RWPE2 (cell line): Measurements from ENCODE around the gene OR11H1.
"Not testable (repeated sequence)": the region's sequence is repeated elsewhere in the genome, so short reads cannot be mapped to it uniquely, and the experiment has no call there.

Source experiments
- ATAC-seq: fragments of 200-7000 bp; cut with Tn5 transposase; 3 replicates; pipeline ENCODE4 v1.9.1; 2021; ENCODE audit warnings: low read depth
- DNase-seq: peaks from one replicate; pipeline ENCODE4 v3.0.0-alpha.2; 2020; ENCODE audit warnings: low spot score
- H3K27ac ChIP-seq: fragments of 450-650 bp; 2 replicates; pipeline ENCODE4 v1.5.1; 2017; ENCODE audit warnings: mild to moderate bottlenecking; ENCODE audit not compliant: poor library complexity, severe bottlenecking
- H3K27me3 ChIP-seq: fragments of 250-450 bp; sonication (Bioruptor Pico); 2 replicates; pipeline ENCODE4 v1.5.1; 2021; ENCODE audit warnings: mild to moderate bottlenecking, moderate library complexity; ENCODE audit not compliant: insufficient read depth, poor library complexity, severe bottlenecking
- H3K36me3 ChIP-seq: fragments of 250-450 bp; sonication (Bioruptor Pico); 2 replicates; pipeline ENCODE4 v1.5.1; 2020; ENCODE audit warnings: low read depth, mild to moderate bottlenecking, moderate library complexity
- H3K4me1 ChIP-seq: fragments of 250-450 bp; sonication (Bioruptor Pico); 2 replicates; pipeline ENCODE4 v1.5.1; 2021; ENCODE audit warnings: mild to moderate bottlenecking, moderate library complexity; ENCODE audit not compliant: insufficient read depth, poor library complexity, severe bottlenecking
- H3K4me3 ChIP-seq: fragments of 250-450 bp; sonication (Bioruptor Pico); 2 replicates; pipeline ENCODE4 v1.5.1; 2021; ENCODE audit warnings: mild to moderate bottlenecking, moderate library complexity; ENCODE audit not compliant: severe bottlenecking
- H3K9me3 ChIP-seq: fragments of 250-450 bp; sonication (Bioruptor Pico); 2 replicates; pipeline ENCODE4 v1.5.1; 2021; ENCODE audit warnings: mild to moderate bottlenecking, moderate library complexity; ENCODE audit not compliant: severe bottlenecking

Gene OR11H1, protein sequence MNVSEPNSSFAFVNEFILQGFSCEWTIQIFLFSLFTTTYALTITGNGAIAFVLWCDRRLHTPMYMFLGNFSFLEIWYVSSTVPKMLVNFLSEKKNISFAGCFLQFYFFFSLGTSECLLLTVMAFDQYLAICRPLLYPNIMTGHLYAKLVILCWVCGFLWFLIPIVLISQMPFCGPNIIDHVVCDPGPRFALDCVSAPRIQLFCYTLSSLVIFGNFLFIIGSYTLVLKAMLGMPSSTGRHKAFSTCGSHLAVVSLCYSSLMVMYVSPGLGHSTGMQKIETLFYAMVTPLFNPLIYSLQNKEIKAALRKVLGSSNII

GRCh38 chr22:15527892-15528291 lies at the start of gene OR11H1:
OR11H1 (plus strand) TSS chr22:15528192; CDS start chr22:15528192, 0 bp downstream.
- not testable (repeated sequence) for H3K4me3 ChIP-seq, DNase-seq, H3K27me3 ChIP-seq, H3K9me3 ChIP-seq, ATAC-seq, H3K4me1 ChIP-seq, H3K27ac ChIP-seq, H3K36me3 ChIP-seq

DNA sequence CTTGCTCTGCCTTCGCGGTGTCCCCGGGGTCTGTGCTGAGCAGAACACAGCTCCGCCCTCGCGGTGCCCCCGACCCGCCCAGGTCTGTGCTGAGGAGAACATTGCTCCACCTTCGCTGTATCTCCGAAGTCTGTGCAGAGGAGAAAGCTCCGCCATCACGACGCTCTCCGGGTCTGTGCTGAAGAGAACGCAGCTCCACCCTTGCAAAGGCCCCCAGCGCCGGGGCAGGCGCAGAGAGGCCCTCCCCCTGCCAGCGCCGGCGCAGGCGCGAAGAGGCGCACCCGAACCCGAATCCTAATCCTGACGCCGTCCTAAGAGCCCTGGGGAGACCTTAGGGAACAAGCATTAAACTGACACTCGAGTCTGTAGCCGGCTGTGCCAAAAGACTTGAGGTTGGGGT lies 18.0 kb upstream of the OR11H1 start:
- not testable (repeated sequence) for H3K27me3 ChIP-seq, H3K4me1 ChIP-seq, H3K9me3 ChIP-seq, H3K4me3 ChIP-seq, H3K36me3 ChIP-seq, H3K27ac ChIP-seq, DNase-seq, ATAC-seq

DNA sequence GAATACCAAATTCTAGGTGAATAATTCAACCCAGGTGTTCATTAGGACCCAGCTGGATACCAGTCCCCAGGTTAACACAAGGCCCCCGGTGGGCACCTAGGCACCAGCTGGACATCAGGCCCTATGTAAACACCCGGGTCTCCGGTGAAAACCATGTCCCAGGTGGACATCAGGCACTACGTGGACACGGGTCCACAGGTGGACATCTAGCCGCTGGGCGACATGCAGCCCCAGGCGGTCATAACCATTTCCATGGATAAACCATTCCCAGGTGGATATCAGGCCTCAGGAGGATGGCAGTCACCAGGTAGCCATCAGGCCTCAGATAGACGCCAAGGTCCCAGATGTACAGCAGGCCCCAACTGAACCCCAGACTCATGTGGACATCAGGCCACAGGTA lies 12.1 kb upstream of the OR11H1 start:
- not testable (repeated sequence) for H3K27me3 ChIP-seq, H3K4me3 ChIP-seq, ATAC-seq, H3K9me3 ChIP-seq, DNase-seq, H3K27ac ChIP-seq, H3K36me3 ChIP-seq, H3K4me1 ChIP-seq

GRCh38 chr22:15553767-15554166 lies 25.8 kb downstream of the OR11H1 start:
- not testable (repeated sequence) for H3K9me3 ChIP-seq, H3K27ac ChIP-seq, H3K27me3 ChIP-seq, H3K4me1 ChIP-seq, H3K36me3 ChIP-seq, ATAC-seq, H3K4me3 ChIP-seq
- DNase-seq, result peak; percentile 41

DNA sequence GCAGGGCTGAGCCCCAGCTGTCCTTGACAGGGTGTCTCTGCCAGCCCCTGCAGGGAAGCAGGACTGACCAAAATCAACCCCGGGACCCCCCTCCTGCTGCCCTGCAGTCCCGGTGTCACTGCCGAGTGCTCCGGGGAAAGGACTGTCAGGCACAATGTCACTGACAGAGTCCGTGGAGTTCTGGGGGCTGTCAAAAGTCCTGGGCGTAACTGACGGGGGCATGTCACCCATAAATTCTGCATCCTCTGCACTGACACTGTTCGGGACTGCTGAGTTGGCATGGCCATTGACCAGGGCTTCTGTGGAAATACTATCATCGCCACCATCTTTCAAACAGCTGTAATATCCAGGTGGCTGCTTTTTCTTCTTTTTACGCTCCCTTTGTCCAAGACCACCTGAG lies 35.5 kb downstream of the OR11H1 start:
- not testable (repeated sequence) for H3K36me3 ChIP-seq, DNase-seq, H3K27me3 ChIP-seq, H3K9me3 ChIP-seq, H3K27ac ChIP-seq, ATAC-seq, H3K4me1 ChIP-seq, H3K4me3 ChIP-seq

GRCh38 chr22:15565063-15565462 lies 37.1 kb downstream of the OR11H1 start:
- not testable (repeated sequence) for DNase-seq, H3K36me3 ChIP-seq, H3K27ac ChIP-seq, ATAC-seq, H3K4me3 ChIP-seq, H3K27me3 ChIP-seq, H3K9me3 ChIP-seq, H3K4me1 ChIP-seq
